Caco-2 (cell line): ENCODE results near the gene HIVEP2. TPM values are rescaled to one million over a fixed set of nuclear protein-coding genes. Genes with fewer than 3 reads are reported as not detected.

Experiments used
- BruUV-seq: library from RNA; stranded (reverse); fragments of 400-500 nt; replicated peaks from 2 replicates; lab custom pipeline; 2021; lab: Mats Ljungman, UMichigan
- CTCF ChIA-PET: fragments of 300-600 bp; sonication (Branson Sonifier 250); formaldehyde crosslinking; loops from one replicate; lab custom pipeline; 2022; ENCODE audit warnings: antibody characterized with exemption; lab: Charles Lee
- POLR2A ChIA-PET: fragments of 300-600 bp; sonication (Branson Sonifier 250); formaldehyde crosslinking; loops from one replicate; lab custom pipeline; 2022; ENCODE audit warnings: antibody characterized with exemption; lab: Charles Lee
- DNase-seq, 2 experiments: peaks; one replicate each; pipeline versions ENCODE4 v3.0.0 to v3.0.0-alpha.2; 2020 to 2022
- H3K27me3 ChIP-seq: replicated peaks from 2 replicates; pipeline ENCODE4 v1.6.0; 2011; ENCODE audit warnings: low read length; ENCODE audit not compliant: control insufficient read depth, insufficient read depth
- H3K36me3 ChIP-seq: 2 replicates; pipeline ENCODE4 v1.5.1; 2011; ENCODE audit warnings: low read length; ENCODE audit not compliant: control insufficient read depth, insufficient read depth
- H3K4me1 ChIP-seq: fragments of 250-450 bp; sonication (Bioruptor Pico); 2 replicates; pipeline ENCODE4 v1.5.1; 2020; ENCODE audit warnings: mild to moderate bottlenecking
- H3K4me3 ChIP-seq: 2 replicates; pipeline ENCODE4 v1.5.1; 2011; ENCODE audit warnings: low read depth, mild to moderate bottlenecking, control low read depth, low read length
- H3K9me3 ChIP-seq: fragments of 250-450 bp; sonication (Bioruptor Pico); 2 replicates; pipeline ENCODE4 v1.5.1; 2020; ENCODE audit warnings: mild to moderate bottlenecking, moderate library complexity
- H3K27ac Mint-ChIP-seq: one replicate; pipeline ENCODE4 v1.8.0; 2022; ENCODE audit warnings: mixed read lengths; ENCODE audit not compliant: unreplicated experiment
- H3K27me3 Mint-ChIP-seq: one replicate; pipeline ENCODE4 v1.8.0; 2022; ENCODE audit warnings: mixed read lengths; ENCODE audit not compliant: insufficient read depth, unreplicated experiment
- H3K36me3 Mint-ChIP-seq: one replicate; pipeline ENCODE4 v1.8.0; 2022; ENCODE audit warnings: mild to moderate bottlenecking, mixed read lengths; ENCODE audit not compliant: insufficient read depth, unreplicated experiment
- H3K4me1 Mint-ChIP-seq: one replicate; pipeline ENCODE4 v1.8.0; 2022; ENCODE audit warnings: low read depth, mixed read lengths; ENCODE audit not compliant: unreplicated experiment
- H3K4me3 Mint-ChIP-seq: one replicate; pipeline ENCODE4 v1.8.0; 2022; ENCODE audit warnings: mild to moderate bottlenecking, moderate library complexity, mixed read lengths; ENCODE audit not compliant: unreplicated experiment
- H3K9me3 Mint-ChIP-seq: one replicate; pipeline ENCODE4 v1.8.0; 2022; ENCODE audit warnings: mixed read lengths; ENCODE audit not compliant: unreplicated experiment
- intact Hi-C: fragments of 100-400 bp; cut with micrococcal nuclease; formaldehyde crosslinking; loops from one replicate; pipeline ENCODE4 v1.10.0; 2022; ENCODE audit not compliant: unreplicated experiment
- total RNA-seq: library from RNA; stranded (reverse); gene quantifications from 2 replicates; pipeline ENCODE4 v1.2.3, GENCODE V29; 2022
- TF ChIP-seq, protein P1 (sequence below), 2 experiments: fragments of 200-600 bp in 1 of 2; IDR thresholded peaks; 1 replicate in 1 of 2; 2 replicates in 1 of 2; pipeline versions ENCODE4 v1.5.1 to v1.8.0; 2011 to 2022; ENCODE audit warnings: antibody characterized with exemption in 1 of 2, control low read depth in 1 of 2, inconsistent platforms in 1 of 2, low read depth in 1 of 2, low read length in 1 of 2, mild to moderate bottlenecking in 1 of 2, moderate library complexity in 1 of 2; ENCODE audit not compliant: insufficient read depth in 1 of 2, severe bottlenecking in 1 of 2, unreplicated experiment in 1 of 2

HIVEP2 gene
- total RNA-seq, 1 experiment from 2014 or later, result 1.0 TPM

DNA sequence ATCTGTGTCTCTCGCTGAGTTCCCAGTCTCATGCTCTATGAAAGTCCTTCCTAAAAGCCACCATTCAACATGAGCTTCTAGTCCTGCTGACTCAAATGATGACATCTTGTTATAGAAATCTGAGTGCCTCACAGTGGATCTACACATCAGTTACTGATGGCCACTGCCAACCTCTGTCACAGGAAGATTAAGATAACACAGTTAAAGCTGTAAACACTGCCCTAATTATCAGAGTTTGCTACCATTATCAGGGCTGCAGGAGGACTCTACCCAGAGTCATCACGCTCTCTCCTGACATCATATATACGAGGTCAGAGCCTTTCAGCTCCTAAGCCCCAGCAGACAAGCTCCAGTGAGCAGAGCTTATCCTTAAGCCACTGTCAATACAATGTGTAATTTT lies 63.2 kb downstream of the HIVEP2 start:
- TF ChIP-seq, protein P1, sequence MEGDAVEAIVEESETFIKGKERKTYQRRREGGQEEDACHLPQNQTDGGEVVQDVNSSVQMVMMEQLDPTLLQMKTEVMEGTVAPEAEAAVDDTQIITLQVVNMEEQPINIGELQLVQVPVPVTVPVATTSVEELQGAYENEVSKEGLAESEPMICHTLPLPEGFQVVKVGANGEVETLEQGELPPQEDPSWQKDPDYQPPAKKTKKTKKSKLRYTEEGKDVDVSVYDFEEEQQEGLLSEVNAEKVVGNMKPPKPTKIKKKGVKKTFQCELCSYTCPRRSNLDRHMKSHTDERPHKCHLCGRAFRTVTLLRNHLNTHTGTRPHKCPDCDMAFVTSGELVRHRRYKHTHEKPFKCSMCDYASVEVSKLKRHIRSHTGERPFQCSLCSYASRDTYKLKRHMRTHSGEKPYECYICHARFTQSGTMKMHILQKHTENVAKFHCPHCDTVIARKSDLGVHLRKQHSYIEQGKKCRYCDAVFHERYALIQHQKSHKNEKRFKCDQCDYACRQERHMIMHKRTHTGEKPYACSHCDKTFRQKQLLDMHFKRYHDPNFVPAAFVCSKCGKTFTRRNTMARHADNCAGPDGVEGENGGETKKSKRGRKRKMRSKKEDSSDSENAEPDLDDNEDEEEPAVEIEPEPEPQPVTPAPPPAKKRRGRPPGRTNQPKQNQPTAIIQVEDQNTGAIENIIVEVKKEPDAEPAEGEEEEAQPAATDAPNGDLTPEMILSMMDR (IDR thresholded peaks at IDR 0.05; ENCODE audit: insufficient read depth in 1 of 2, low read depth in 1 of 2, low read length in 1 of 2, severe bottlenecking in 1 of 2, unreplicated experiment in 1 of 2), result no peak
- no peaks in the 10 kb centered on the region for H3K36me3 ChIP-seq
- H3K4me1 Mint-ChIP-seq, result peaks cover 10% of the 10 kb centered on the region
- H3K27me3 Mint-ChIP-seq, result no peaks in the 10 kb centered on the region
- DNase-seq, result no peak
- intact Hi-C loops, result loop anchor here (10.0 kb wide), 1 partner anchor 533 kb away; no protein-coding TSS in a partner anchor
- H3K27ac Mint-ChIP-seq, result no peak overlapping the region
- H3K9me3 ChIP-seq, result no peaks in the 10 kb centered on the region
- H3K4me3 Mint-ChIP-seq, result no peak overlapping the region
- BruUV-seq, result no TSS peak
- H3K27me3 ChIP-seq, result no peaks in the 10 kb centered on the region
- H3K36me3 Mint-ChIP-seq, result no peaks in the 10 kb centered on the region
- ChIA-PET CTCF (no interaction called here), POLR2A (no interaction called here)
- peaks cover 33% of the 10 kb centered on the region for H3K4me1 ChIP-seq
- no peak overlapping the region for H3K4me3 ChIP-seq
- H3K9me3 Mint-ChIP-seq, result no peaks in the 10 kb centered on the region

DNA sequence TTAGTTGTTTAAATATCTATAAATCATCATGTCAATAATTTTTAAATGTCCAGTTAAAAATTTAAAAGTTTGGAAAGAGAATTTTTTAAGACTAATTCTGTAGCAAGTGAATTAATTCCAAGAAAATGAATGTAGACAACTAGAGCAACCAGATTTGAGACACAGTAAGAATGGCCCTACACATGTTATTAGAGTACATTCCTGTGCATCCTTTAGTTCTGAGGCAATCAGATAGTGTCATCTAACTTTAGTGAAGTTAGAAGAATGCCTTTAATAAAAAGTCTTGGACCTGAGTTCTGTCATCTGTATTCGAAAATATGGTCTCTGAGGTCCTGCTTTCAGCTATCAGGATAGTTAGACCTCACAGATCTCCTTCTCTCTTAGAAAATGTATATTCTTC lies 63.7 kb downstream of the HIVEP2 start:
- intact Hi-C loops, result loop anchor here (10.0 kb wide), 1 partner anchor 534 kb away; no protein-coding TSS in a partner anchor

DNA sequence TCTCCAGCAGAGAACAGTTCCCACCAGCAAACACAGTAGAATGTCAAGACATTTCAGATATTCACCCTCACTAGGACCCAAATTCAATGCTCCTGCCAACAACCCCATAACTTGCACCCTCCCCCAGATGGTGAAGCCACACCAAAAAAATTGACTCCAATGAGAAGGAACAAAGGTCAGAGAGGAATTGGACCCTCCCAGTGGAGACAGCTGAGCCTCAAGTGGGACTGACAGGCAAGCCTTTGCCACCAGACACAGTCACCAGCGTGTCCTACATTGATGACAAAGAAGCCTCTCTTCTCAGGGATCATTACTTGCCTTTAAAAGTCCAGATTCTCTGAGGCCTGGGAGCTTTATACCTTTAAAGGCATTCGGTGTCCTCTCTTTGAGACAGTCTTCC lies 64.8 kb downstream of the HIVEP2 start:
- no peaks in the 10 kb centered on the region for H3K36me3 ChIP-seq
- no TSS peak for BruUV-seq
- ChIA-PET CTCF (no interaction called here), POLR2A (no interaction called here)
- no peak overlapping the region for H3K4me3 ChIP-seq
- Mint-ChIP-seq H3K27ac (no peak overlapping the region), H3K36me3 (no peaks in the 10 kb centered on the region), H3K4me3 (no peak overlapping the region), H3K4me1 (peaks cover 16% of the 10 kb centered on the region), H3K27me3 (peaks cover 4% of the 10 kb centered on the region), H3K9me3 (no peaks in the 10 kb centered on the region)
- intact Hi-C loops, result loop anchor here (10.0 kb wide), 1 partner anchor 535 kb away; no protein-coding TSS in a partner anchor
- DNase-seq, result no peak
- peaks cover 24% of the 10 kb centered on the region for H3K4me1 ChIP-seq
- TF ChIP-seq, protein P1 (IDR thresholded peaks at IDR 0.05; ENCODE audit: insufficient read depth in 1 of 2, low read depth in 1 of 2, low read length in 1 of 2, severe bottlenecking in 1 of 2, unreplicated experiment in 1 of 2), result no peak
- H3K9me3 ChIP-seq, result no peaks in the 10 kb centered on the region
- H3K27me3 ChIP-seq, result no peaks in the 10 kb centered on the region

More for the DNA sequence above, 63.7 kb downstream of the HIVEP2 start:
- Histone ChIP-seq H3K27me3 (no peaks in the 10 kb centered on the region), H3K9me3 (no peaks in the 10 kb centered on the region), H3K4me3 (no peak overlapping the region), H3K36me3 (no peaks in the 10 kb centered on the region), H3K4me1 (peaks cover 29% of the 10 kb centered on the region)
- no peaks in the 10 kb centered on the region for H3K36me3 Mint-ChIP-seq
- DNase-seq, result no peak
- H3K4me1 Mint-ChIP-seq, result peaks cover 7% of the 10 kb centered on the region
- no peak overlapping the region for H3K4me3 Mint-ChIP-seq
- H3K27ac Mint-ChIP-seq, result no peak overlapping the region
- no TSS peak for BruUV-seq
- TF ChIP-seq, protein P1 (IDR thresholded peaks at IDR 0.05; ENCODE audit: insufficient read depth in 1 of 2, low read depth in 1 of 2, low read length in 1 of 2, severe bottlenecking in 1 of 2, unreplicated experiment in 1 of 2), result no peak
- H3K9me3 Mint-ChIP-seq, result no peaks in the 10 kb centered on the region
- ChIA-PET POLR2A (no interaction called here), CTCF (no interaction called here)
- no peaks in the 10 kb centered on the region for H3K27me3 Mint-ChIP-seq
